Fibroblast of skin of back (primary cell): ENCODE data around the gene OR4E2. TPM values are rescaled to one million over a fixed set of nuclear protein-coding genes. Genes with fewer than 3 reads are reported as not detected.
"Not testable (repeated sequence)": the region's sequence is repeated elsewhere in the genome, so short reads cannot be mapped to it uniquely, and the experiment has no call there.

Experiments
- DNase-seq: peaks from one replicate; pipeline ENCODE4 v3.0.0-alpha.2; 2013
- polyA plus RNA-seq, 2 experiments: library from polyadenylated mRNA; unstranded; fragments of 120-200 nt; gene quantifications; one replicate each; pipeline ENCODE4 v1.2.1, GENCODE V29; 2013; ENCODE audit not compliant: insufficient read length in 2 of 2

The OR4E2 gene
- not detected for polyA plus RNA-seq (2013, experiment 1 of 2; ENCODE audit: insufficient read length)
- polyA plus RNA-seq (2013, experiment 2 of 2; ENCODE audit: insufficient read length), result not detected

DNA sequence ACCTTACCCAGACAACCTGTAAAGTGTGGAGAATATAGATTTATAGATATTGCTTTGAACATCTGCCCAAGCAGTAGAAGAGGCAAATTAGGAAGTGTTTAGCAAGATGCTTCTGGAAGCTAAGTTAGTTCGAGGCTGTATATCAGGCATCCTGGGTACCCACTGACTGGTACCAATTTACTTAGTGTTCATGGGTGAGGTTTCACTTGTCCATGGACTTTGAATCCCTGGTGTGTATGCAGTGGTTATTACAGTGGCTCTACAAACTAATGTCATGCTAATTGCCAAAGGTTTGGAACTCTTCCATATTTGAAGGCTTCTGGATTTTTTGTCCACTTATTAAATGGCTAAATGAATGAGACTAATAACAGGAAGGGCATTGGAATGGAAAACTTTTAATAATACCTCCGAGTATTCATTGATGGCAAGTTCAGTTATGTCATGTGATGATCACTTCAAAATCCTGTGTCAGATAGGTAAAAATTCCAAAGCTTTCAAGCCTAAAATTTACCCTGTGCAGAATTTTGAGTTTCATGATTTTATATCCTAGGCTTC, at the start of gene OR4E2:
TSS of gene OR4E2 (plus strand) at position 505 of the 555 bp plus-strand sequence. CDS start 11,248 bp downstream, outside the sequence.
- DNase-seq, result no peak

DNA sequence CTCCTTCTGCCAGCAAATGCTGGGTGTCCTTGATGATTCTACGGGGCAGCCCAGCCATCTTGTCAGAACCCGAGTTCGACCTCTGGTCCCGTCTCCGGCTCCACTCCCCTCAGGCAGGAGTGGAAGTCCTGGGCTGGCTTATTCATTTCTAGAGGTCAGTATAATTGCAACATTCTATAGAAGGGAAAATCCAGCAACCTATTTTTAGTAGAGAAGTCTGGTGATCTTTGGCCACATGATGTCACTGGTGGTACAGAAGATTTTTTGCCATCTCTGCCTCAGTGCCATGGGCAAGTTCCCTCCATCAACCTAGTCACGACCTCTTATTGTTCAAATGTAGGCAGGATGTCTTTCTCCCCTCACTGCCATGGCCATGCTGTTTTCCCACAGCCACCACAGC, 41.3 kb upstream of the OR4E2 start:
- DNase-seq, result no peak

- no peak for DNase-seq
These were observed 39.4 kb upstream of the OR4E2 start for GRCh38 chr14:21614240-21614639.

GRCh38 chr14:21617614-21618013, 36.0 kb upstream of the OR4E2 start:
- no peak for DNase-seq

GRCh38 chr14:21626491-21627230, 27.0 kb upstream of the OR4E2 start:
- DNase-seq, result no peak

GRCh38 chr14:21630503-21630902, 23.1 kb upstream of the OR4E2 start:
- not testable (repeated sequence) for DNase-seq

GRCh38 chr14:21631084-21631483, 22.6 kb upstream of the OR4E2 start:
- no peak for DNase-seq

DNA sequence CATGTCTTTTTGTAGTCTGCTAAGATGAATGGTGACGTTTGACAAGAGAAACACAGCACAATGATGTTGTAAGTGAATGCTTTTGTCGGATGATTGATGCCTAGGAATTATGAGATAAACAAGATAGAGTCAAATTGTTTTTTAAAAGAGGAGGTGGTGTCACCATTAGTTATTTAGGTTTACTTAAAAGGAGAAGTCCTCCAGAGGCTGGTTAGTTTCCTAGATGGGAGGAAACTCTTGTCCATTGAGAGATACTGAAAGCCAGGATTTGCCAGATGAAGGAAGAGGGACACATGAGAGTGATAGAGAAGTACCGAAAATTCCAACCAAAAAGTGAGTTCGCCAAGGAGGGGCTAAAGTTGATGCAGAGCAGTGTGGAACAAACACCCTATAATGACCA, 18.8 kb upstream of the OR4E2 start, which contains the start of gene OR10G2:
TSS of gene OR10G2 (minus strand) at position 101 of the 400 bp plus-strand sequence. CDS start at position 3, 98 bp downstream.
- no peak for DNase-seq

DNA sequence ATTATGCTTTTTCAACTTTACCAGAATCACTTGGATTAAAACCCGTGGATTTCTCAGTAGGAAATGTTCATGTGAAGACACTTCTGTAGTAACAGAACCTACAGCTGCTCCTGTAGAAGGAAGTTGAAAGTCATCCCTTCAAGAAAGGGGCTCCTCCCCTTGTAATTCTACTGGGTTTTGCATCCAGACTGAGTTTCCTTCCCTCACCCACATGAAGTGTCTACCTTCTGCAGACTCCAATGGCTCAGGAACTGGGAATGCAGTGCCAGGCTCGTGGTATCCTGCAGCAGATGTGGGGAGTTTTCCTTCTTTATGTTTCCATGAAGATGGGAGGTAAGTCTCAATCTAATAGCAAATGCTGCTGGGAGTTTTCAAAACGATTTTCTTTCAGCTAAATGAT, 11.0 kb upstream of the OR4E2 start:
- DNase-seq, result no peak

GRCh38 chr14:21643407-21643806, 10.2 kb upstream of the OR4E2 start:
- DNase-seq, result no peak

DNA sequence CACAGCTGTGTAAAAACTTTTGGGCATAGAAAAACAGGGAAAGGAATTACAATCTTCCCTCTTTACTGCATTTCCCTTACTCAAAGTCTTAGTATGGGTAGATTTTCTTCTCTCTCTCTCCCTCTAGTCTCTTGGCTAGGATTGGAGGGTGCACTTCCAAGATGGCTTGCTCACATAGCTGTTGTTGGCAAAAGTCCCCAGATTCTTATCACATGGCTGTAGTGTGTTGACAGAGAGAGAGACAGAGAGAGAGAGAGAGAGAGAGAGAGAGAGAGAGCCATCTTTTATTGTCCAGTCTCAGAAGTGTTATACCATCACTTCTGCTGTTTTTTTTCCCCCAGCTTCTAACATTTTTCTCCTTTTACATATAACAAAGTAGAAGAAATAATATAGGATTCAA, 6.3 kb upstream of the OR4E2 start:
- DNase-seq, result peak; percentile 6

- no peak for DNase-seq
These were observed 1.3 kb upstream of the OR4E2 start for GRCh38 chr14:21652209-21652808.

GRCh38 chr14:21654215-21654614, 580 bp downstream of the OR4E2 start:
- DNase-seq, result no peak

- no peak for DNase-seq
These were observed 3.3 kb downstream of the OR4E2 start for GRCh38 chr14:21656980-21657379.

- peak; percentile 80 for DNase-seq
These were observed 14.7 kb downstream of the OR4E2 start for GRCh38 chr14:21668377-21668776.

DNA sequence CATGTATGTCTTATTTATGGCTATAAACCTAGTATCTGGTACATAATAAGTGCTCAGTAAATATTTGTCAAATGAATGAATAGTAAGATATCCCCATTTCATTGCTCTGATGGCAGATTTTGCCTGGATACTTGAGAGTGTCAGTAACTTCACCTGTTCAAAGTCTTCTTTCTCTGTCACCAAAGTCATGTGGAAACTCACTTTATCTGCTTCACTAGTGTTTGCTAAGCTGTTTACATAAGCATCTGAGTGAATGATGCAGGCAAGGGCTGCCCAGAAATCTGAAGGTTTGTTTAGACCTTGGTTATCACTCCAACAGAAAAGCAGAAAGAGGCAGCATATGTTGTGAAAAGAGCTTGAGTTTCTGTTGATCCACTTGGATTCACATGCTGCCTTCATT, 15.6 kb downstream of the OR4E2 start:
- no peak for DNase-seq

DNA sequence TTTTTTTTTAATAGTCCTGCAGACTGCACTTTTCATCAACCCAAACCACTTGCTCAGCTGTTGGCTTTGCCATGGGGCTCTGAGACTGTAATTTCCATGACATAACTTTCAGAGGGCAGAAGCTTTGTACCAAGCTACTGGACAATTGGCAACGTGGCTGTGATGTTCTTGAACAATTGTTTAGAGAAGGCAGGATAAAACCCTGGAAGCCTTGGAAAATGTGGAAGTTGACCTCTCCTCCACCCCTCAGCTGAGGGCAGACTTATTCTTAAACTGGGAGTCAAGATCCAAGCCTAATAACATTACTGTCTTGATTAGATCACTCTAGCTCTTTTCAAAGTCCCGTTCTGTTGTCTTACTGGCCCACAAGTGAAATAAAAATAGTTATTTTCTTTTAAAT, 17.7 kb downstream of the OR4E2 start:
- DNase-seq, result no peak

GRCh38 chr14:21672116-21672515, 18.5 kb downstream of the OR4E2 start:
- peak; percentile 1 for DNase-seq

DNA sequence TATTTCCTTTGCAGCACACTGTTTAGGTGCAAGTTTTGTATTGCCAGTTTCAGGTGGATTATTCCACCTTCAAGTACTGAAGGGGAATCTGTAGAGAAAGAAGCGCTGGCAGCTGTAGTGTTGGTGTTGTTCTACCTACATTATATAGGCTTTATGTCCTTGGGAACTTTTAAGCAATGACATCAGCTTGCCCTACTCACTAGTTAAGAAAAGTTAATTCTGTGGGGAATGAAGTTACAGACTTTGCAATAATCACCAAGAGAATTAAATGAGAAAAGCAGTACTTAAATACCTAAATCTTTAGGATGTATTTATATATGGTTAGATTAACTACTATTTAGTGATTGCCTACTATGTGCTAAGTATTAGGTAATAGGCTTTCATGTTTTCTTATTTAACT, 20.1 kb downstream of the OR4E2 start, which contains the start of gene OR4E1:
TSS of gene OR4E1 (minus strand) at position 101 of the 400 bp plus-strand sequence. CDS start 2,883 bp downstream, outside the sequence.
- DNase-seq, result no peak

GRCh38 chr14:21675566-21675965, 21.9 kb downstream of the OR4E2 start:
- no peak for DNase-seq

DNA sequence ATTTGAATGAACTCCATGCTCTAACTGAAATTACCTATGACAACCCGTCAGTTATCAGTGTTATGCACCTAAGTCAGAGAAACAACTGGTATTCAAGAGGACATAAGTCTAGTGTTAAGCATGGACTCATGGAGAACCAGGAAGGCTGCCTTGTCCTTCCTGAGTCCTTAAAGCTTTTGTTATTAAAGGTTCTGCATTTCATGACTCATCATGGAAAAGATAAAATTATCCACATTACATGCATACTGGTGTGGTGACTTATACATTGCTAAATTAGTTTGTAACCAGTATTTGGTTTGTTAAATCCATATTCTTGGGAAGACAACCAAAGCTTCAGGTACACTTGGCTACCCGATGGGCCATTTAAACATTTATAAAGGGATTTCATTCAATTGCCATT, 26.4 kb downstream of the OR4E2 start:
- DNase-seq, result peak; percentile 73

GRCh38 chr14:21686468-21686867, 32.8 kb downstream of the OR4E2 start:
- no peak for DNase-seq

GRCh38 chr14:21694425-21694824, 40.8 kb downstream of the OR4E2 start:
- no peak for DNase-seq

DNA sequence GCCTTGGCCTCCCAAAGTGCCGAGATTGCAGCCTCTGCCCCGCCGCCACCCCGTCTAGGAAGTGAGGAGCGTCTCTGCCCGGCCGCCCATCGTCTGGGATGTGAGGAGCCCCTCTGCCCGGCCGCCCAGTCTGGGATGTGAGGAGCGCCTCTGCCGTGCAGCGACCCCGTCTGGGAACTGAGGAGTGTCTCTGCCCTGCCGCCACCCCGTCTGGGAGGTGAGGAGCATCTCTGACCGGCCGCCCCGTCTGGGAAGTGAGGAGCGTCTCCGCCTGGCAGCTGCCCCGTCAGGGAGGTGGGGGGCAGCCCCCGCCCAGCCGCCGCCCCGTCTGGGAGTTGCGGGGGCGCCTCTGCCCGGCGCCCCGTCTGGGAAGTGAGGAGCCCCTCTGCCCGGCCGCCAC, 44.0 kb downstream of the OR4E2 start:
- not testable (repeated sequence) for DNase-seq
